GM18519 (cell line): ENCODE measurements around the gene P2RY2.

Source experiments
- ATAC-seq: cut with Tn5 transposase; IDR thresholded peaks from one replicate; pipeline ENCODE4 v1.9.1; 2021; ENCODE audit warnings: mild to moderate bottlenecking, moderate library complexity; ENCODE audit not compliant: unreplicated experiment, low FRiP score

The P2RY2 gene

GRCh38 chr11:73239571-73240189 is 21.6 kb downstream of the P2RY2 start:
- no peak for ATAC-seq

DNA sequence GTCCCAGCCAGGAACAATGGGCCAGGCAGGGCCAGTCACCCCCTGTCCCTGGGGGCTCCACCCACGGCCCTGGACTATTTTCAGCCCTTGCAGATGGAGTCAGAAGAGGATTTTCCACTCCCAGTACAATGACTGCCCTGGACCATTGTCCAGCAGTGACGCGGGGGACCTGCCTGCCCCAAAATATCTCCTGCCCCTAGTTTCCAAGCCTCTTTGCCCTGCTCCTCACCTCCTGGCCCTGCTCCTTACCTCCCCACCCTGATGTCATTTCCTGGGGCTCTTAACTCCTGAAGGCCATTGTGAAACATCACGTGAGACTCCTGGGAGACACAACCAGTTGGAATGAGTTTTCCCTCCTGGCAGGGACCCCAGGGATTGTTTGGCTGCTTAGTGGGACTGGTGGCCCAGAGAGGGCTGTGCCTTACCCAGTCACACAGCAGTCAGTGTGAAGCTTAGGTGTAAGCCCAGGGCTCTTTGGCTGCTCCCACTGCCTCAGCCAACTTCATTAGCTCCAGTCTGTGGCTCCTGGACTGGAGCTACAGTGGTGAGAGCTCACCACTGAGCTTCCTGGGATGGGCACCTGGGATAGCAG is 22.2 kb downstream of the P2RY2 start:
- ATAC-seq: no peak

- no peak for ATAC-seq
These were observed 23.2 kb downstream of the P2RY2 start for GRCh38 chr11:73241300-73241699.

DNA sequence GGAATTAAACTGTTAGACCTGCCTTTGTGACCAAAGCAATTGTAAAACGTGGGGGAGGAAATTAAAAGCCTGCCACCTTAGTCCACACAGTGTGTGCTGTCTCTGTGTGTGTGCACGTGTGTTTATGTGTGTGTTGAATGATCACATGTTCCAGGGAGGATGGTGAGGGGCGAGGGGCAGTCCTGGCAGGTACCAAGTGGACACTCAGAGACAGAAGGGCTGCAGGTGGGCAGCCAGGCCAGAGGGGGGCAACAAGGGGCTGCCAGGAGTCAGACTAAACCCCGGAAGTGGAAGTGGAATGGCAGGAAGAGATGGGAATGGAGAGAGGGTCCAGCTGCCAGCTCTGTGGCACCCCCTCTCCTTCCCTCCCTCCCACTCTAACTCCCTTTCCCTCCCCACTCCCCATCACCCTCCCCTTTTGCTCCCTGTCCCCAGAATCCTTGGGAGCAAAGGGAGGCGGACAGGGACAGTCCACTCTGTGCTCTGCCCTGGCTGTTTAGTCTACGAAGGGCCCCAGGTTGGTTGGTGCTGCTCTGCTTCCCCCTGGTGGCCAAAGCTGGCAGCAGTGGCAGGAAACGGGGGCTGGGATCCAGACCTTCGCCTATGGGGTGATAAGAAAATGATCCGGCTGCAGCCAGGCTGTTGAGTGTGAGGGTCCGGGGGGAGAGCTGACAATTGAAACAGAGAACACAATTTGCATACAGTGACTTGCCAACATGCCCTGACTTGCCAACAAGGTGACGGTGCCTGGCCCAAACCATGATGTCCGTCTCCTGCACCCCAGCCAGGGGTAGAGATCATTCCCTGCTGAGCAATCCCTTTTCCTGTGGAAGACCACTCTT is 24.4 kb downstream of the P2RY2 start:
- ATAC-seq: no peak

DNA sequence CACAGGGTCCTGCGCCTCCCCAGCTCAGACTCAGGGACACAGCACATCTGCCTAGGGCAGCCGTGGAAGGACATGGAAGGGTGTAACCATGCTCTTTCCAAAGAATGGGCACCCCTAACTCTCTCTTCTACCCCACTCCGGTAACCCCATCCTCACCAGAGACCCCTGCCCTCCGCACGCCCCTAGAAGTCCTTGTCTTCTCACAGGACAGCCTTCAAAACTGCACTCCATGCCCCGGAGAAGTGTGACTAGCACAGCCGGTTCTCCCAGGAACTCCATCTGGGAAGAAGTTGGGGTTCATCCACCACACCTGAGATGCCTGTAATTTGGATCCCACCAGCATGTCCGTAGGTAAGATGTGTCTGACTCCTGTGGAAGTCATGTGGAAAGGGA is 25.0 kb downstream of the P2RY2 start:
- no peak for ATAC-seq

GRCh38 chr11:73244589-73245240 is 26.6 kb downstream of the P2RY2 start:
- ATAC-seq: no peak

DNA sequence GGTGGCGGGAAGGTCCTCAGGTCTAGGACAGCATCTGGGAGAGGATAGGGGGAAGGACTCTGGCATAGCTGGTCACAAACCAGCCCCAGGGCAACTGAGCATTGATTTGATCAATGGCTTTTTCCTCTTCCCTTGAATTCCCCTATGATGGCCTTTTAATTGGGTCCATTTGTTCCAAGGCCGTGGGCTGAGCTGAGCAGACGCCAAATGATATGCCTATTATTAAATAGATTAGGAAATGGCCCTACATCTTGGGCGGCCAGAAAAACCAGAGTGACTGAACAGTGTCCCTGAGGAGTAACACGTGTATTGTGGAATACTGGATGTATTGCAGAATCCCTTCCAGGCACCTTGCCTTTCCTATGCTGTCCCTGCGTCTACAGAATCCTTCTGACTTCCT is 27.4 kb downstream of the P2RY2 start:
- ATAC-seq: no peak

DNA sequence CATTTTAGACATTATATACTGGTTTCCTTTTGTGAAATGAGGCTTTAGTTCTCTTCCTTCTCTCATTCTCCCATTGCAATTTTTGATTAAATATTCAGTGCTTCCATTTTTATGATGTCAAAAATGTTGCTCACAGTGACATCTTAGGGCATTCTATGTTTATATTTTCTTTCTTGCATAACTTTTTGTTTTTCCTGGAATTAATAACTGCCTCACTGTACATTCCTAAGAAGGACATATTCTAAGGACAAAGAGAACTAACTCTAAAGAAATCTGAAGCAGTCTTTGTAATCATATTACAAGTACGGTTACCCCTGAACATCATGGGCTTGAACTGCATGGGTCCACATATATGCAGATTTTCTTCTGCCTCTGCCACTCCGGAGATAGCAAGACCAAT is 28.2 kb downstream of the P2RY2 start:
- ATAC-seq: no peak

DNA sequence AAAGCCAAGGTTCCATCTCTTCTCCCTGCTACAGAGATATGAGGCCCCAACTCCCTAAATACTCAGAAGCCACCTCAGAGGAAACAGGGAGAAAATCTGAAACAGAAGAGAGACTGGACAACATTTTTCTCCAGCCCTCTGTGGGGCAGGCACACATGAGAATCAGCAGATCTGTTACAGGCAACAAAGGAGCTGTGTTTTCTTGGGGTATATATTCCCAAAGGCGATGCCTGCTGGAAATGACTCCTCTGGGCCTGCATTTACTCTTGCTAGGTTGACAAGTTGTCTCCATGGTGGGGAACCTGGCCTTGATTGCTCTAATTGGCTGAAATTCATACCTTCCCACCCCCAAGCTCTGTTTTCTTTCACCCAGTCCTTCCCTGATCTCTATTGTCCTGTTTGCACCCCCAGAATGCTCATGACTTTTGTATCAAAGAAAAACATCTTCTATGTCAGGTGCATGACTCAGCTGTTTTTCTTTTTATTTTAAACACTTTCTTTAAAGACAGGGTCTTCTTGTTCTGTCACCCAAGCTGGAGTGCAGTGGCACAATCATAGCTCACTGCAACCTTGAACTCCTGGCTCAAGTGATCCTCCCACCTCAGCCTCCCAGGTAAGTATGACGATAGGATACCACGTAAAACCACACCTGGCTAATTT is 30.6 kb downstream of the P2RY2 start:
- no peak for ATAC-seq

DNA sequence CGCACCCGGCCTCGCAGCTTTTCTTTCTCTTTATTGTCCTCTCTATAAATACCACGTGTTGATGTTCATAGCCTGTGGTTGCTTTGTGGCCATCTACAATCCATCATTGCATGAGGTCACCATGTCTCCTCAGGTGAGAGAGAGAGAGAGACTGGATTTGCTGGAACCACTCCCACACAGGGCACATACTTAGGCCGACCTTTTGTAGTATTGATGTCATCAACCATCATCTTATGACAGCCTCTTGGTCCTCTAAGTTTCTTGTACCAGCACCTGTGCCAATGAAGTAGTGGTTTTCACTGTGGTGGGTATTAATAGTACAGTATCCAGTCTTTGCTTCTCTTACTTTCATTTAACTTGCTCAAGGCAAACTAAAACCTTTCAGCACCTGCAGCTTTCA is 31.2 kb downstream of the P2RY2 start:
- ATAC-seq: no peak

GRCh38 chr11:73249853-73250783 is 32.0 kb downstream of the P2RY2 start:
- no peak for ATAC-seq

DNA sequence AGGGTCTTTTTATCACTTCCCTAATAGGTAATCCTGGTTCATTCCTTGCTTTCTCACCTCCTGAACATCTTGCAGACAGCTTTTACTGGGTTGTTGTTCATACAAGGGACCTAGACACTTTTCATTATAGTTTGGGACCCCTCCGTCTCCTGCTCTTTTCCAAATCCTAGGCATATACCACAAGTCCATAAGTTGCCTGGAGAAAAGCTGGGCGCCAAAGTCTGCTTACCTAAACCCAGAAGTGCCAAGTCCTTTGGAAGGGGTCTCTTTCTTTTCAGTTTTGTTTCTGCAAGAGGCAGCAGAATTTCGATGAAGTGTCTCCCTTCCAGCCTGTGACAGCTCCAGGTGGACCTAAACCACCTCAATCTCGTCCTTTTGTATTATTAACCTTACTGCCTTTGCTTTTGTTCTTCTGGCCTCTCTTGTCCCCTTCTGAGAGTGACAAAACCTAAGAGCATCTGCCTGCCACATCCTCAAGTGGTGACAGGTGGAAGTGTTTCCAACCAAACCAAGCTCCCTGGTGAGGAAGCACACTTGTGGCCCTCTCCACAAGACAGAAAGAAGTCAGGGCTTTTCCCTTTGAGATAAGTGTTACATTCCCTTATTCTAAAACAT is 34.6 kb downstream of the P2RY2 start:
- ATAC-seq: no peak

GRCh38 chr11:73257342-73258103 is 39.4 kb downstream of the P2RY2 start:
- no peak for ATAC-seq

GRCh38 chr11:73258104-73259035 is 40.3 kb downstream of the P2RY2 start:
- ATAC-seq: no peak

DNA sequence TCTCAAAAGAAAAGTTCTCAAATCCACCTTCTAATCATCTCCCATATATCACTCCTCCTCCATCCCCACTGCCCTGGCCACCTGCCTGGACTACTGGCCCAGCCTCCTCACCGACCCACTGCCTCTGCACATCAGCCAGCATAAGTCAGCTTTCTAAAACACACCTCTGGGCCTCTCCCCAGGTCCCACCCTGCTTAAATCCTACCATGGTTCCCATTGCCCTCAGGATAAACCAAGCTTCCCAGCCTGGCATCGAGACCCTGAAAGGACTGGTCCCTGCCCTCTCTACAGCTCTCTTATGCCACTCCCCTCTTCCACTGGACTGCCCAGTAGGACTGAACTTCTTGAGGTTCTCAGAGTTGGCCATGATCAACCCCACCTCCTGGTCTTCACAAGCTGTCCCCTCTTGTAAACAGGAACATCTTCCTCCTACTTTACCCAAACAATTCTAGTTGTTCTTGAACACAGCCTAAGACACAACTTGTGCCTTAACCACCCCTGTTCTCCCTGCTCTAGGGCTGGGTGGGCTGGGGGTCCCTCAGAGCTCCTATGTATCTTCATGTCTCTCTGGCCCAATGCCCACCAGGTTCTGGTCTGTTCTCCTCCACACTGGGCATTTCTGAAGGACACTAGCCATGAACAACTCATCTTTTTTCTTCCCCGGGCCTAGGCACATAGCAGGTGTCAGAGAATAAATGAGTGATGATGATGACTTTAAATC is 41.5 kb downstream of the P2RY2 start:
- no peak for ATAC-seq

DNA sequence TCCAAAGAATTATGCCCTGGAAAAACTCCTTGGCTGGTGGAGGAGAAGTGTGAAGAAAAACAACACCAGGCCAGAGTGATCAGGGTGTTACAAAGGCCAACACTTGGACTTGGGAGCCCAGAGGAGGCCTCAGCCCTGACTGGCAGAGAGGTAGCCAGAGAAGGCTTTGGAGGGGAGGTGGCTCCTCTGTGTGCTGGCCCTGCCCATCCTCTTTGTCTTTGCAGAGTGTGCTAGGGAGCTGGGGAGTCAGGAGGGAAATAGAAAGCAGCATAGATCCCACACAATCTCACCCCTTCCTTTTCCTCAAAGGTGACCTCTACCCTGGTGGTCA is 42.0 kb downstream of the P2RY2 start:
- no peak for ATAC-seq
